Fibroblast of peridontal ligament (primary cell): ENCODE measurements around the gene C15orf39.

Source experiments
- DNase-seq: peaks from one replicate; pipeline ENCODE4 v3.0.0-alpha.2; 2010; ENCODE audit errors: extremely low read depth

C15orf39 gene

DNA sequence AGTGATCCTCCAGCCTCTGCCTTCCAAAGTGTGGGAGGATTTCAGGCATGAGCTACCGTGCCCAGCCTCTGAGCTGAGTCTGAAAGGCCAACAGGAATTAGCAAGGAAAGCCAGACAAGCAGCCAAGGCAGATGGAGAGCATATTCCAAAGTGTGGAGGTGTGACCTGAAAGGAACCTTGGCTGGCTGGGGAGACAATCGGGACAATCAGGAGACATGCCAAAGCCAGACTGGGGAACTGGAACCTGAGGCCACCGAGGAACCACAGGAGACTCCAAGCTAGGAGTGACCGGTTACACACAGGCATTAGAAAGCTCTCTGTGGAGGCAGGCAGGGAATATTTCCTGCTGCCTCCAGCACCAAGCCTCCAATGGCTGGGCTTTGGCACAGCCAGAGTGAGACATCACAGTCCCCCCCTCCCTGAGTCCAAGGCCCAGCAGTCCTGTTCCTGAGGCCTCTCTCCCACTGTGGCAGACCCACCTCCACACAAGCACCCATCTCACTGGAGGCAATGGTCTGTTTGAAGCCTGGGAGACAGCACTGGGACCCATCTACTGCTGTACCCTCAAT is 4.5 kb upstream of the C15orf39 start:
- DNase-seq = no peak

DNA sequence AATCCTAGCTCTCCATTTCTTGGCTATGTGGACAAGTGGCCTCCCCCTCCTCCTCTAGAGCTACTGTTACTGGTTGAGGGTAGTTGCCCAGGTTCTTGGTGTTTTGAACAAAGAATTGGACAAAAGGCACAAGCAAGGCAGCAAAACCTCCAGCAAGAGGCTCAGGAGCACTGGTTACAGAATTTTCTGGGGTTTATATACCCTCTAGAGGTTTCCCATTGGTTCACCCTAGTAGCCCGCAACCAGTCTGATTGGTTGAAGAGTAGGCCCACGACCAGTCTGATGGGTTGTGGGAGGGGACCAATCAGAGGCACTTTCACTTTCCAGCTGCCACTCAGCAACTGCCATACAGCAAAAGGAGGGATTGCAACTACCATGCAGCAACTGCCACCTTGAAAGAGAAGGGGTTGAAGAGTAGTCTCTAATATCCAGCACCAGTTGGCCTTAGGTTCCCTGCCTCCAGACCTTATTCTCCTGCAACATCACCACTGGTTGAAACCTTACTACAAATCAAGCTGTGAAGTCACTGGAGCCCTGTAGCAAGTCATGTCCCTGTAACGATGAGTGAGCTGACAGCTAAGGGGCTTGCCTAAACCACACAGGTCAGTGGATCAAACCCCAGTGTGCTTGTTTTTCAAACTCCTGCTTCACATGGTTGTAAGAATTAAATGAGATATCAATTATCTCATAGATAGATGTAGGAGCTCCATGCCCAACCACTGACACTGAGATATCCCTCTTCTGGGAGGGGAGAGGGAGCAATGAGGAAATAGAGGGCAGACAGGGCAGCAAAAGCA is 2.9 kb upstream of the C15orf39 start:
- DNase-seq = peak; percentile 39

DNA sequence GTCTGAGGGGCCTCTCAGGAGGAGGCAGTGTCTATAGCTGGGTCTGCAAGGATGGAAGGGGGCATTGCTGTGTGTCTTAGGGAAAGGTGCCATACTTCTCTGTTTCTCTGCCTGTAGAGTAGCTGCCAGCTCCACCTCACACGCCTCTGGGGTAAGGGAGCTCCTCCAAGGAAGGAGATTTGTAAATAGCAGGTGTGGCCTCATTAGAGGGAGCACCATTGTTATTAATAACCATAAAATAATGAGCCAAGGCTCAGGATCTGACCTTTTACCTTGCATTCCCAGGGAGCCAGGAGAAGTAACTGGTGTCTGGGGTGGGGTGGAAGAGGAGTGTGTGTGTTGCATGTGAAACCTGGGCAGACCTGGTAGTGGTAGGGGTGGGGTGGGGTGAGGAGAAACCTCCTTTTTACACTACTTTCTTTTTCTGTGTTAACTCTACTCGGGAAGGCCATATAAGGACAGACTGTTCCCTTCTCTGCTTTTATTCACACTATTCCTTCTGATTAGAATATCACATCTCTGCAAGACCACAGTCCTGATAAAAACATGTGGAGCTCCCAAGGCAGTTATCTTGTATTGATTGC is 2.2 kb upstream of the C15orf39 start:
- no peak for DNase-seq

DNA sequence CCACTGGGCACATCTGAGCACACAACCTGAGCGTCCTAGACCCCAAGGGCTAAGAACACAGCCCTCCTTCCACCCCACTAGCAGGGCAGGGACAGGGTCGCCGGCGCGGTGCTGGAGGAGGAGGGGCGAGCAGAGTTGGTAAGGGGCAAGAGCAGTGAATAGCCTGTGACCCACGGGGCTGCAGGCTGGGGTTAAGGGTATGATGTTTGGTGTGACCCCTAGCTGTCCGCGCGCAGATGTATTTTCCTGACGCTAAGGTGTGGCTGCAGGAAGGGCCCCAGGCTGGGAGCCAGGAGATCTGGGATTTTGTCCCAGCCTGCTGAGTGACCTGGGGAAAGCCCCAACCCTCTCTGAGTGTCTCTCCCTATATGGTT is 1.3 kb upstream of the C15orf39 start:
- DNase-seq = no peak

DNA sequence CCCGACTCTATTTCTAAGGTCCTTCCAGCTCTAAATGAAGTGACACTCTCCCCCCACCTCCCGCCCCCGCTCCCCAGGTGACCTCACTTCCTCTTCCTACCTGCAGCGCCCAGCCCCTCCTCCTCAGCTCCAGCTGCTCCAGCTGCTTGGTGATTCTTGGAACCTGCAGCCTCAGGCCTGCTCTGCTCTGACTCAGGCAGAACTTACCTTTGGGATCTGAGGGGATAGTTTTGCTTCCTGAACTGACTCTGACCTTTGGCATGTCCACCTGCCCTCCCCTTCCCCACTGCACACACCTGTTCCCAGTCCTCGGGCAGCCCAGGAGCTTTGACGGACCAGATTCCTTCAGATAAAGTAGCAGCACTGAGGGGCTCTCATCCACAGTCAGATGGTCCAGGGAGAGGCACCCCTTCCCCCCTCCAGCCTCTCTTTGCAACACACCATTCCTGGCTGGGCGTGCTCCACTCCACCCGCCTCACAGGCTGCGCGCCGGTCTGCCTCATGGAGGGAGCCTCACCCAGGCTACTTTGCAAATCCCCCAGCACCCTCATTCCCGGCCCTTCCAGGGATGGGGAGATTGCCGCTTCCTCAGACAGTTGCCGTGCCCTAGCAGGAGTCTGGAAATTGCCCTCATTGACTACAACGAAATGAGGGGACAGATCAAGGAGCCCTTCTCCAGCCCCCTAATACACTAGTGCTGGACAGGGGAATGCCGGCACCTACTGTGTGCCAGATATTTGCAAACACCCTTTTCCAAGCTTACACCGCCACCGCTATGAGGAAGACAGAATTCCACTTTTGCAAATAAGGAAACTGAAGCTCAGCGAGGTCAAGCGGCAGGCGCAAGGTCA is 692 bp upstream of the C15orf39 start:
- DNase-seq = peak; percentile 5

DNA sequence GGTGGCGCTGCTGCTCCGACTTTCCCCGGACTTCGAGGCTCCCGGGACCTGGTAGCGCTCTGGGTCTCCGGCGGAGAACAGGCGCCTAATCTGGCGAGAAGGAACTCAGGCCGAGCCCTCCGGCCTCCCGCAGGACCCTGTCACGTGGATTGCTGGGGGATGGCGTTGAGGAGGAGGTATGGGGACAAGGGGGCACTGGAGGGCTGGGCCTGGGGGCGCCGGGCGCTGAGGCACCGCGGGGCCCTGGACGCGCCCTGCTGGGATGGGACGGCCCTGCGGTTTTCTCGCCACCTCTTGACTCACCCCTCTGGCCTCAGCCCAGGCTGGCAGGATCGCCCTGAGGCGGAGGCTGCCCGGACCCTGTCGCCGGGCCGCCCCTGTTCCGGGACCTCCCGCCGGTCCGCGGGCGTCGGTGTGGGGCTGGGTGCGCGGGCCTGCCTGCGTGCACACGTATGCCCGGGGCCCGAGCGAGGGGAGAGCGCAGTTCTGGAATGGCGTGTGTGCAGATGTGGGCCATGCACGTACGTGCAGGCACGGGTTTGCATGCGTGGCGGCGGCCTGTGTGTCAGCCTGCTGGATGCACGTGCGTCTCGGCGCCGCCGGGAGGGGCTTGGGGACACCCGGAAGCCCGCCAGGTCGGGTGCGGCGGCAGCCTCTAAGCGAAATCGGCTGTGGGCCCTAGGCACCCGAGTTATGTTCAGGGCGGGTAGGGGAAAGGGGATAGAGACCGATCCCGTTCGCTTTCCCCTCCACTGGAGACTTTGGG is 752 bp downstream of the C15orf39 start:
- peak; percentile 69 for DNase-seq

DNA sequence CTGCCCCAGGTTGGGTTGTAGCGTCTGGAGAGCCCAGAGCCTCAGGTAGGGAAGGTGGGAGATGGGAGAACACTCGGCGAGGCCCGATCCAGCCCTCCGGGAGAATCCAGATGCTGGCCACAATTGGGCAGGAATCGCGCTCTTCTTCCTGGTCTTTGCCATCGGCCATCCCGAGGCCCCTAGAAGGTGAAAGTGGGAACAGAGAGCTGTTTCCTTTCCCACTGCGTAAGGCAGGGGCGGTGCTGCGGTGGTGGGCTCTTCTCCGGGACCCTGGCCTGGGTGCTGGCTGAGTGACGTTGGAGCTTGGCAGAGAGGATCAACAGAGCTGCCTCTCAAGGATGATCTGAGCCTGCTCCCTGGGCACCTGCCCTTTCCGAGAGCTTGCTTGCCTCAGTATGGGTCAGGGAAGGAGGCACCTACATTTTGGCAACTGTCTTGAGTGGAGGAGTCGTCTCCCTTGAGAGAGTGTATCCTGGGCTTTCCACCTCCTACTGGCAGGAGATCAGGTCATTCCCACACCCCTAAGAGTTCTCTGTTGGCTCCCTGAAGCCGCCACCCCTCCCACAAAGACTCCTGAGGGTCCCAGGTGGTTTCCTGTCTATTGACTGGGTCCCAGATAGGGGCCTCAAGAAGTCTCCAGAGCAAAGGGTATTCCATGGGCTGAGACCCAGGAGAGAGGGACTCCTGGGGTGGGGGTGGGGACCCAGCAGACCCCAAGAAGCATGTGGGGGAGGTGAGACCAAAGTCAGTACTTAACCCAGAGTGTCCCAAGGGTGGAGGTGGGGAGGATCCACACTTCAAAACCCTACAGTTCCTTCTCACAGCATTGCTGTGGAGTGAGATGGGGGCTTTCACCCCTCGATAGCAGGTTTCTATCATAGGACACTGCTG is 1.6 kb downstream of the C15orf39 start:
- DNase-seq = peak; percentile 20

DNA sequence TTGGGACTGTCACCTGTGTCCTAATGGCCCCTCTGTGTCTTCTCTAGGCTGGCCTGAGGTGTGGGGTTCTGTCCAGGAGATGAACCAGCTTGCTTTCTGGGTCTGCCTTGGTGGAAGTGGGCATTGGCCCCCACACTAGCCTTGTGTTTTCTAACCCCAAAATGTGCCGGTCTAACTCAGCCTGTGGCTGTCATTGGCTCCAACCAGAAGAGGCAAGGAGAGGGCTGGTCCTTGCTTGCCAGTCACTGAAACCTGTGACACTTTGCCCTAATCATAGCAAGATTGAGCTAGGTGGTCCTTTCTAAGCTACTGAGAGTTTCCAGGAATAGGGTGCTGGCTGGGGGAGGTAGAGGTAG is 2.2 kb downstream of the C15orf39 start:
- no peak for DNase-seq

DNA sequence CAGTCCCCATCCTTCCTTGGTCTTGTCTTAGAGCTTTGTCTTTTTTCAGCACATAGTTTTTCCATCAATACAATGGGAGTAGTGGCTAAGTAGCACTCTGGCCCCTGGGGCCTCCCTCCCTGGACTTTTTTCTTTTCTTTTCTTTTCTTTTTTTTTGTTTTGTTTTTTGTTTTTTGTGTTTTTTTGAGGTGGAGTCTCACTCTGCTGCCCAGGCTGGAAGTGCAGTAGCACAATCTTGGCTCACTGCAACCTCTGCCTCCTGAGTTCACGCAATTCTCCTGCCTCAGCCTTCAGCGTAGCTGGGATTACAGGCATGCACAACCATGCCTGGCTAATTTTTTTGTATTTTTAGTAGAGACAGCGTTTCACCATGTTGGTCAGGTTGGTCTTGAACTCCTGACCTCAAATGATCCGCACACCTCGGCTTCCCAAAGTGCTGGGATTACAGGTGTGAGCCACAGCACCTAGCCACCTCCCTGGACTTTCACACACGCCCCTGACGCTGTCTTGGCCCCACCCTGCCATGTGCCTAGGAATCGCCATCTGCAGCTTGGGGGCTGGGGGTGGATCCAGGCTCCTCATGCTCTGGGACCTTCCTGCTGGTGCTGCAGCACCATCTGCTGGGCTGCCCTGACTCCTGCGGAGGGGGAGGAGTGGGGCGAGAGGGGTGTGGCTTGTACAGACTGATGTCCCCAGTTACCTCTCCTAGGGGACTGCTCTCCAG is 2.8 kb downstream of the C15orf39 start:
- DNase-seq = peak; percentile 84

DNA sequence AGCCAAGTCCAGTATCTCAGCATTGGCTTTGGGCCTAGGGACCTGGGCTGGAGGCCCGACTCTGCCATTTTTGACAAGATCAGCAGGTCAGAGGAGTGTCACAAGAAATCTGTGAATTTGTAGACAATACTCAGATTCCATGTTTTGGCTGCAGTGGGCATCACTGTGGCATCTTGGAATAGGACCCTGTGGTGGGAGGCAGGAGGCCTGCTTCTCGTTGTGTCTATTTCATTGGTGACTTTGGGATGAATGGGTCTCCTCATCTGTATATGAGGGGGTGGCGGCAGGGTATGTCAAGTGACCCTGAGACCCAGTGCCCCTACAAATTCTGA is 3.3 kb downstream of the C15orf39 start:
- no peak for DNase-seq

DNA sequence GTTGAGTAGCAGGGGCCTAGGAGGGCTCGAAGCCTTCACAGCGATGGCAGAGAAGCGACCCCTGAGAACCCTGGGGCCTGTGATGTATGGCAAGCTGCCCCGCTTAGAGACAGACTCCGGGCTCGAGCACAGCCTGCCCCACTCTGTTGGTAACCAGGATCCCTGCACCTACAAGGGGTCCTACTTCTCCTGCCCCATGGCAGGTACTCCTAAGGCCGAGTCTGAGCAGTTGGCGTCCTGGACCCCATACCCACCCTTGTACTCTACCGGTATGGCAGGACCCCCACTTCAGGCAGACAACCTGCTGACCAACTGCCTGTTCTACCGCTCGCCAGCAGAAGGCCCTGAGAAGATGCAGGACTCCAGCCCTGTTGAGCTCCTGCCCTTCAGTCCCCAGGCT is 4.3 kb downstream of the C15orf39 start:
- no peak for DNase-seq

DNA sequence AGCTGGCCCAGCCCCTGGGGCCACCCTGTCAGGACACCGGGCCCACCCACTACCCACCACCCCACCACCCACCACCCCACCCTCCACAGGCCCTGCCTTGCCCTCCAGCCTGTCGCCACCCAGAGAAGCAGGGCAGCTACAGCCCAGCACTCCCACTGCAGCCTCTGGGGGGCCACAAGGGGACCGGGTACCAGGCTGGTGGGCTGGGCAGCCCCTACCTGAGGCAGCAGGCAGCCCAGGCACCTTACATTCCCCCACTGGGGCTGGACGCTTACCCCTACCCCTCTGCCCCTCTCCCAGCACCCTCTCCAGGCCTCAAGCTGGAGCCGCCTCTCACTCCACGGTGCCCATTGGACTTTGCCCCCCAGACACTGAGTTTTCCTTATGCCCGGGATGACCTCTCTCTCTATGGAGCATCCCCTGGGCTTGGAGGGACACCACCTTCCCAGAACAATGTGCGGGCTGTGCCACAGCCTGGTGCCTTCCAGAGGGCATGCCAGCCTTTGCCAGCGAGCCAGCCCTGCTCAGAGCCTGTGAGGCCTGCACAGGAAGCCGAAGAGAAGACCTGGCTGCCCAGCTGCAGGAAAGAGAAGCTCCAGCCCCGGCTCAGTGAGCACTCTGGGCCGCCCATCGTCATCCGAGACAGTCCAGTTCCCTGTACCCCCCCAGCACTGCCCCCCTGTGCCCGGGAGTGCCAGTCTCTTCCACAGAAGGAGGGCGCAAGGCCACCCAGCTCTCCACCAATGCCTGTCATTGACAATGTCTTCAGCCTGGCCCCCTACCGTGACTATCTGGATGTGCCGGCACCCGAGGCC is 5.3 kb downstream of the C15orf39 start:
- DNase-seq = no peak

DNA sequence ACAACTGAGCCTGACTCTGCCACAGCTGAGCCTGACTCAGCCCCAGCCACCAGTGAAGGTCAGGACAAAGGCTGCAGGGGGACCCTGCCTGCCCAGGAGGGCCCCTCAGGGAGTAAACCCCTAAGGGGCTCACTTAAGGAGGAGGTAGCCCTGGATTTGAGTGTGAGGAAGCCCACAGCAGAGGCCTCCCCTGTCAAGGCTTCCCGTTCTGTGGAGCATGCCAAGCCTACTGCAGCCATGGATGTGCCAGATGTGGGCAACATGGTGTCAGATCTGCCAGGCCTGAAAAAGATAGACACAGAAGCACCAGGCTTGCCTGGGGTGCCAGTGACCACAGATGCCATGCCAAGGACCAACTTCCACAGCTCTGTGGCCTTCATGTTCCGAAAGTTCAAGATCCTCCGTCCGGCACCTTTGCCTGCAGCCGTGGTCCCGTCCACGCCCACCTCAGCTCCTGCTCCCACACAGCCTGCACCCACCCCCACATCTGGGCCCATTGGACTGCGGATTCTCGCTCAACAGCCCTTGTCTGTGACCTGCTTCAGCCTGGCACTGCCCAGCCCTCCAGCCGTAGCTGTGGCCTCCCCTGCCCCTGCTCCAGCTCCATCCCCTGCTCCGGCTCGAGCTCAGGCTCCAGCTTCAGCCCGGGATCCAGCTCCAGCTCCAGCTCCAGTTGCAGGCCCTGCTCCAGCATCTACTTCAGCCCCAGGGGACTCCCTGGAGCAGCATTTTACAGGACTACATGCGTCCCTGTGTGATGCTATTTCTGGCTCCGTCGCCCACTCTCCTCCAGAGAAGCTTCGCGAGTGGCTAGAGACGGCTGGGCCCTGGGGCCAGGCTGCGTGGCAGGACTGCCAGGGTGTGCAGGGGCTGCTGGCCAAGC is 6.2 kb downstream of the C15orf39 start:
- DNase-seq = no peak

DNA sequence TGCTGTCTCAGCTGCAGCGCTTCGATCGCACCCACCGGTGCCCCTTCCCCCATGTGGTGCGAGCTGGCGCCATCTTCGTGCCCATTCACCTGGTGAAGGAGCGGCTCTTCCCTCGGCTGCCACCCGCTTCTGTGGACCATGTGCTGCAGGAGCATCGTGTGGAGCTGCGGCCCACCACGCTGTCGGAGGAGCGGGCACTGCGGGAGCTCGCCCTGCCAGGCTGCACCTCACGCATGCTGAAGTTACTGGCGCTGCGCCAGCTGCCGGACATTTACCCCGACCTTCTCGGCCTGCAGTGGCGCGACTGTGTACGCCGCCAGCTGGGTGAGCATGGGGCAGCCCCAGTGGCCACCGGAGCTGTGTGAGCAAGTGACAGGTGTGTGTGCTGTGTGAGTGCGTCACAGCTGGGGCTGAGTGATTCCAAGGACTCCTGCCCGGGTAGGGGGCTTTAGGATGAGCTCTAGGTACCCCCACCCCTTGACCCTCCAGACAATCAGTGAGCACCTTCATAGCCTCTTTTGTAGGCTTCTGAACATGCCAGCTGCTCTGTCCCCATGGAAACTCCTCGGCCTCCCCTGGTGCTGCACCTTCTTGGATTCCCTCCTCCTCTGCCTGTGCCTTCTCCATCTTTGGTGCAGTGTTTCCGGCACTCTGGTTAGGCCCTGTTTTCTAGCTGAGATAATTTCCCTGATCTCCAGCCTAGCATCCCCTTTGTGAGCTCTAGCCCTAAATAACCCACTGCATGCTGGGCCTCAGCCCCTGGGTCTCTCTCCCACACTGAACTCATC is 7.0 kb downstream of the C15orf39 start:
- no peak for DNase-seq

DNA sequence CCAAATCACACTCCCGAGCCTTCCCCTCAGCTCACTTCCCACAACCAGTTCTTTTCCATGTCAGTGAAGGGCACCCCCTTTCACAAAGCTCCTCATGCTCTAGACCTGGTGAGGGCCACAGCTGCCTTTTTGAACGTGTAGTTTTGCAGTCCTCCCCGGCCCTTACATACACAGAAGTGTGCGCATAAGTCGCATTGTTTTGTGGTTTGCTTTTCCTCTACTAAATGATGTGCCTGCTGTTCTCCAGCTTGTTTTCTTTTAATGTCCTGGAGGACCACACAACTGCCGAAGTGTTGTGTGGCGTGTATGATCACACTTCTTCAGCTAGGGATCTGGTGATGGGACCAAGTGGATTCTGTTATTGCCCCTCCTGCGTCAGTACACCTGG is 7.6 kb downstream of the C15orf39 start:
- no peak for DNase-seq

DNA sequence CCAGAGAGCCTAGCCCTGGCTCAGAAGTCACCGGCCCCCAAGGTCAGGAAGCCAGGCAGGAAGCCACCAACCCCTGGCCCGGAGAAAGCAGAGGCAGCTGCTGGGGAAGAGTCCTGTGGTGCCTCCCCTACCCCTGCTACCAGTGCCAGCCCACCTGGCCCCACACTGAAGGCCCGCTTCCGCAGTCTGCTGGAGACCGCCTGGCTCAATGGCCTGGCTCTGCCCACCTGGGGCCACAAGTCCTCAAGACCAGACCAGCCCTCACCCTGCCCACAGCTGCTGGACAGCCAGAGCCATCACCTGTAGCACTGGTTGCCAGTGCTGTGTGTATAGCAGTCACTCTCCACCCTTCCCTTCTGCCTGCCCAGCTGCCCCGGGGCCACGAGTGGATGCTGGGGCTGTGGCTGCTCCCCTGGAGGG is 9.1 kb downstream of the C15orf39 start:
- DNase-seq = no peak

DNA sequence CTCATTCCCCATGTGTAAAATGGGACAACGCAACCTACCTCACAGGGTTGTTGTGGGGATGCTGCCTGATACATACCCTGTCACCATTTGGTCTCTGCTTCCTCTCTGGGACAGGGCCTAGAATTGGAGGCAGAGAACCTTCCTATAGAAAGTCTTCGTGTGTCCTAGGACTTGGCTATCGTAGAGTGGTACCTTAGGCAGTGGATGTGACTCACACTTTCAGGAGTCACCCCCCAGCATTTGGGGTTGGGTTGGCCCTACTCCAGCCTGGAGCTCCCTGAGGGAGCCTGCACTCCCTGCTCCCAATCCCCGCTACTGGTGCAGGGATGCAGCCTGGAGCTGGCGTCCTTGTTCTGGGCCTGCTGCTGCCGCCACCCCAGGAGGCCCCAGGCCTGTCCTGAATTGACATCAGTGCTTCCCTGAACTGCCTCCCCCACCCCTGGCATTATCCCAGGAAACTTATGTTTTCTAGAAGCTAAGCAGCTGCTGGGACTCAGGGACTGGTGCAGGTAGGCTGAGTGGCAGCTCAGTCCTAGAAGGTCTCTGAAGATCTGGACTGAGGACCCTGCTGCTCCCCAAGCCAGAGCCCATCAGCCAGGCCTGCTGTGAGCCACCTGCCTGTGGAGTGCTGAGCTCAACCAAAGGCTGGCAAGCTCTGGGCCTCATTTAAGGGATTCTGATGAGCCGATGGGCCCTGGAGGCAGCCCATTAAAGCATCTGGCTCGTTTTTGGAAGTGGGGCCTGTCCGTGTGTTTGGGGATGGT is 9.9 kb downstream of the C15orf39 start:
- no peak for DNase-seq
